ENCODE results near the gene TMEM121B.

- TF ChIP-seq CTCF (conservative IDR thresholded peaks at IDR 0.05), result no peak
- no peak for TF ChIP-seq ZFX (IDR thresholded peaks at IDR 0.05)
Measured at GRCh38 chr22:17103351-17103750, 17.8 kb downstream of the TMEM121B start.

Data from C4-2B (cell line).